Stimulated activated CD4-positive, alpha-beta T cell treated with anti-CD3 and anti-CD28 coated beads, Interleukin-1b, Interleukin-23, amount 100 ng/mL, for 48 hours (primary cell): ENCODE measurements around the gene PINLYP.
A peak's percentile ranks its signal among the peaks of the same experiment; 100 is the strongest.
"Not testable (repeated sequence)": the region's sequence is repeated elsewhere in the genome, so short reads cannot be mapped to it uniquely, and the experiment has no call there.

Source experiments
- DNase-seq: peaks from one replicate; pipeline ENCODE4 v3.0.0-alpha.2; 2020

PINLYP gene

GRCh38 chr19:43575156-43575950, at the start of gene PINLYP, which contains the start of gene XRCC1:
PINLYP (plus strand) TSS chr19:43575801; CDS start chr19:43577192, 1,391 bp downstream.
XRCC1 (minus strand) TSS chr19:43575527; CDS start chr19:43575458, 69 bp downstream.
- peak; percentile 97 for DNase-seq

DNA sequence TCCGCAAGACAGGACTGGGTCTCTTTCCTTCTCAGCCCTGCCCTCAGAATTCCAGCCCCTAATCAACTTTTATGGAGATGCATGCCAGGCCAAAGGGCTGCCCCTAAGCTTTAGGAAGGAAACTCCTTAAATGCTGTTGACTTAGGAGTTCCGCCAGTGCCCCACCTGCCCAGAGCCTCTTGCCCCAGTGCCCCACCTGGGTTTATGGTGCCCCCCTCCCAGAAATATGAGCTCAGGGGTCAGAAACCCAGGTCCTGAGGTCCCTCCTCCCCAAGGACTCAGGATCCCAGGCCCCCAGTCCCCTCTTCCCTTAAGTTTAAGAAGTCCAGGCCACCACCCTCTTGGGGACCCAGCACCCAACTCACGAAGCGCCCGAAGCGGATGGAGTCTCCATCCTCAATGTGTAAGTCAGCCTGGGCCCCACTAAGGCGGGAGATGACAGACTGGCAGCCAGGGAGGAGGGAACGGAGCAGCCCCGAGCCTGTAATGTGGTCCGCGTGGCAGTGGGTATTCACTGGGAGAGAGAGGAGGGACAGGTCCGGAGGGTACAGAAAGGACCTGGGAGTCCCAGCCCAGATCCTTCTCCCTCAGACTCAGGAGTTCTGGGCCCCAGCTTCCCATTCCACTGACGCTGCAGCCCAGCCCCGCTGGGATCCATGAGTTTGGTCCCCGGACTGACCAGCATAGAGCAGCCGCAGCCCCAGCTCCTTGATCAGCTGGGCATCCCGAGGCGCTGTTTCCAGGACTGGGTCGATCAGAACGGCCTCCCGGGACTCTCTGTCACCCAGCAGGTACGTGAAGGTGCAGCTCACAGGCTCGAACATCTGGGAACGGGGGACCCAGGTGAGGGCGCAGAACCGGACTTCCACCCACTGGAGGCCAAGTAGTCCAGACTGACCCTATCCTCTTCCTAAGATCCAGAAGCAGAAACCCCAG, 49.5 kb upstream of the PINLYP start:
- peak; percentile 43 for DNase-seq

- DNase-seq = peak; percentile 78
Measured at GRCh38 chr19:43526884-43527859, 48.4 kb upstream of the PINLYP start, which contains the start of gene ETHE1. ETHE1 (minus strand) TSS chr19:43527201; CDS start chr19:43527177, 24 bp downstream.

- peak; percentile 10 for DNase-seq
Measured at GRCh38 chr19:43527860-43528622, 47.6 kb upstream of the PINLYP start.

DNA sequence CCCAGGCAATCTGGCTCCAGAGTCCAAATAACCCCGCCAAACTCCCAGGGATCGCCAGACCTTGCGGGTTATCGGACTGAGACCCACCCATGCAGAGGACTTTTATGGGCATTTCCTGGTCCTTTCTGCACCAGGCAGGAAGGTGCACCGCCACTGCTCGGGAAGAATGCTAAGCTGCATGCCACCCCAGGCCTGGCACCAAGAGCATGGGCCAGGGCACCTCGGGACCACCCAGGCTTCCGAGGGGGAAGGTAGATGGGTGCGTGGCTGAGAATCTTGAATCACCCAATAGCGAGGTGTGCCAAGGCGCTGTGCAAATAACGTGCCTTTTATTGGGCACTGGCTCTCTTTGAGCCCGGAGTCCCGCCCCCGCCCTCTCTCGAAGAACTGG, 43.0 kb upstream of the PINLYP start:
- DNase-seq = peak; percentile 70

GRCh38 chr19:43532962-43533545, 42.5 kb upstream of the PINLYP start, which contains the start of gene ZNF575:
ZNF575 (plus strand) TSS chr19:43533188; CDS start chr19:43534423, 1,235 bp downstream.
- DNase-seq = peak; percentile 92

- peak; percentile 99 for DNase-seq
Measured at GRCh38 chr19:43533546-43534304, 41.9 kb upstream of the PINLYP start.

DNA sequence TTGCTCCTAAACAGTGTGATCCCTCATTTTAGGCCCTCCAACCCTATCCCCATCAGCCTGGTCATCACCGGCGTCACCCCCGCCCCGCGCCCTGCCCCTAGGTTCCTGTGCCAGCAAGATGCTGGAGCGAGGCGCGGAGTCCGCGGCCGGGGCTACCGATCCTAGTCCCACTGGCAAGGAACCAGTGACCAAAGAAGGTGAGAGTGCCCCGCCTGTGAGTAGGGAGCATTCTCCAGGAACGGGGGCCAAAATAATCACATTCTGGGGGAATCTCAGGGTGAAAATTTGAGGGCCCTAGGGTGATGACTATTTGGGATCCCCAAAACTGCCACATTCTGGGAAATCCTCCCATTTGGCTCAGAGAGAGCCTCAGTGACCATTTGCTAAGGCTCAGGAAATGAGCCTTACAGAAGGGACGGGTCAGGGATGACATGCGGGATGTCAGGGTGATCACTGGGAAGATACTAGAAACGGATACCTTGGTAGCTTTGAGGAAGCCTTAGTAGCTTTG, 41.2 kb upstream of the PINLYP start:
- DNase-seq = no peak

- DNase-seq = peak; percentile 17
Measured at GRCh38 chr19:43534816-43535761, 40.5 kb upstream of the PINLYP start.

GRCh38 chr19:43538922-43539321, 36.7 kb upstream of the PINLYP start:
- no peak for DNase-seq

DNA sequence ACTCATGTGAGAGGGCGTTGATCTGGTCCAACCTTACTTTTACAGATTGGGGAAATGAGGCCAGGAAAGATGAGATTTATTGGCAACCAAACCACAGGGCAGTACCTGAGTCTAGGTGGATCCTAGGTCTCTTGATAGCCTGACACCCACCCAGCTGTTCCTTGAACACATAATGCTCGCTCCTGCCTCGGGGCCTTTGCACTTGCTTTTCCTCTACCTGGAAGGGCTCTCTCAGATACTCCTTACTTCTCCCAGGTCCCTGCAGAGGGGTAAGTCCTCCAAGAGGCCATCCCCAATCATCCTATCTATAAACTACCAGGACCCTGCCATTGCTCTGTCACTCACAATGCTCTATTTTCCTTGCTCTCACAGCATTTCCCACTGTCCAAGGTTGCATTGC, 35.2 kb upstream of the PINLYP start:
- DNase-seq = no peak

DNA sequence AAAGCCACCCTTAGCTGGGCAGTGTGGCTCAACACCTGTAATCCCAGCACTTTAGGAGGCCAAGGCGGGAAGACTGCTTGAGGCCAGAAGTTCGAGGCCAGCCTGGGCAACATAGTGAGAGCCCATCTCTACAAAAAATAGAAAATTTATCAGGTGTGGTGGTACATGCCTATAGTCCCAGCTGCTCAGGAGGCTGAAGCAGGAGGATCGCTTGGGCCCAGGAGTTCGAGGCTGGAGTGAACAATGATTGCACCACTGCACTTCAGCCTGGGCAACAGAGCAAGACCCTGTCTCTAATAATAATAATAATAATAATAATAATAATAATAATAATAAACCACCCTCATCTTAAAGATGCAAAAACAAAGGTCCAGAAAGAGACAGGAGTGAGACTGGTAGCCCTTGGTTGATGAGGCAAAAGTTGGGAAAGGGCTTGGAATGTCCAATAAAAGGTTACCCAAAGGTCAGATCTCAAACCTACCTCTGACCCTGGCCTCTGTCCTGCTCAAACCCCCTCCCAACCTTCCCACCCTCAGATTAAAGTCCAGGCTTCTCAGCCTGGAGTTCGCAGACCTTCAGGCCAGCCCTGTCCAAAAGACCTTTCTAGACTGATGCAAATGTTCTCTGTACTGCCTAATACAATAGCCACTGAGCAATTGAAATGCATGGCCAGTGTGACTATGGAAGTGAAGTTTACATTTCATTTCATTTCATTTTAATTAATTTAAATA, 33.5 kb upstream of the PINLYP start:
- DNase-seq = no peak

DNA sequence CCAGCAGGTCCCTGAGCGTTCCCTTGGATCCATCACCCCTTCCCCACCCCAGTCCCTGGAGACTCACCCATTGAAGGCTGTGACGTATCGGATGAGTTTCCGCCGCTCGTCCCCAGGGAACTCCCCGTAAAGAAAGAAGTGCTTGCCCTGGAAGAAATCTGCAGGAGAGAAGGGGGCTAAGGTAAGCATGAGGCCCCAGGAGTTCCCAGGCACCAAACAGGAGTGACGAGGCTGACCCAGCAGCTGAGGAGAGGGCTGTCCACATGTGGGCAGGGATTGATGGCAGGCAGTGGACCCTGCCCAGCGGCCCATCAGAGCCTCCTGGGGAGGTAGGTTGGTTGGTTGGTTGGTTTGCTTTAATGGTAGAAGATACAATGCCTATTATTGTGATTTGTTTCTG, 31.5 kb upstream of the PINLYP start:
- no peak for DNase-seq

- no peak for DNase-seq
Measured at GRCh38 chr19:43545276-43545675, 30.3 kb upstream of the PINLYP start.

DNA sequence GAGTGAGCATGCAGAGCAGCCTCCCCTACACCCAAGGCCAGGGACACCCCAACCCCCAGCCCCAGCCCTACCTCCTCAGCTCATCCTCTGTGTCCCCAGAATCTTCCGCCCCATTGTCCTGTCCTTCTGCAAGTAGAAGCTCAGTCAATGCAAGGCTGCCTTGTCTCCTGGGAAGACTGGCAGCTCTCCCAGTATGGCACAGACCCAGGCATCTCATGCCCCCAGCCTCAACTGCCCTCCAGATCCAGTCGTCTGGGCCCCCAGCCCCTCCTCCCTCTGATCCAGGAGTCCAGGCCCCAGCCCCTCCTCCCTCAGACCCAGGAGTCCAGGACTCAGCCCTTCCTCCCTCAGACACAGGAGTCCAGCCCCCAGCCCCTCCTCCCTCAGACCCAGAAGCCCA, 29.6 kb upstream of the PINLYP start:
- DNase-seq = no peak

DNA sequence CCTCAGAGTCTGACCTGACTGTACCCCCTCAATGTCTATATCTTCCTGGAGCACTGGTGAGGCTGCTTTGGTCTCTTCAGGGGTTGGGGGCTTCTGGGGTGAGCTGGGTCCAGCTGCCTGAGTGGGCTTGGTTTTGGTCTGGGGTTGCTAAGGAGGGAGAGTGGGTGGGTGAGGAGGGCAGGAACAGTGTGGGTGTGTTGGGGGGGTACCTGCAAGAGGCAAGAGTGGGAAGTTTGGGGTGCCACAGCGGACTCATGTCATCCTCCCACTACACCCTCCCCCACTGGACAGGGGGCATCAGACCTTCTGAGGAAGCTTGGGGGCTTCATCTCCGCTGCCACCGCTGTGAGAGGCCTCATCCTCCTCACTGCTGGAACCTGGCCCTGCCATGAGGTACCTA, 29.0 kb upstream of the PINLYP start:
- DNase-seq = no peak

GRCh38 chr19:43547926-43548325, 27.7 kb upstream of the PINLYP start:
- not testable (repeated sequence) for DNase-seq

DNA sequence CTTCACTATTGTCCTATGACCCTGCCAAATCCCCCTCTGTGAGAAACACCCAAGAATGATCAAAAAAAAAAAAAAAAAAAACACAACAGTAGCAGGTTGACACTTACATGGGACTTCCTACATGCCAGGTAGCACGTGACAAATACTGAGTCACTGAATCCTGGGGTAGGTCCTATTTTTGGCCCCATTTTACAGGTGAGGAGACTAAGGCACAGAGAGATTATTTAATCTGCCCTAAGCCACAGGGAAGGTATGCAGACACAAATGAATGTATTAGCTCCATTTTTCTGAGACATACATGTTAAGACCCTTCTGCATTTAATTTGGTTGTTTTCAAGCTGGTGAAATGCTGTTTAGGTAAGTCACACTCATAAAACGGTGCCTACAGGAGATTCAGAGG, 26.9 kb upstream of the PINLYP start:
- DNase-seq = no peak
